HEK293 (cell line): ENCODE results near the gene TRMT5.

Source experiments
- CTCF ChIA-PET: fragments of 350-600 bp; formaldehyde crosslinking; extraction: SDS; loops from one replicate; lab custom pipeline; 2021; ENCODE audit warnings: antibody characterized with exemption; lab: Yijun Ruan, JAX
- POLR2A ChIA-PET: fragments of 300-600 bp; formaldehyde crosslinking; extraction: SDS; loops from one replicate; lab custom pipeline; 2020; ENCODE audit warnings: antibody characterized with exemption, inconsistent platforms; lab: Yijun Ruan, JAX
- H3K27ac ChIP-seq: fragments of 200-500 bp; sonication (Bioruptor generic); 2 replicates; pipeline ENCODE4 v1.5.1; 2014; ENCODE audit warnings: low read depth, low read length, control low read depth, inconsistent platforms; ENCODE audit errors: extremely low read depth
- H3K36me3 ChIP-seq, 2 experiments: fragments of 200-500 bp in 1 of 2; sonication (Bioruptor generic) in 1 of 2; 1 replicate in 1 of 2; 2 replicates in 1 of 2; pipeline ENCODE4 v1.5.1; 2014 to 2017; ENCODE audit warnings: inconsistent platforms in 2 of 2, low read length in 2 of 2; ENCODE audit not compliant: control insufficient read depth in 2 of 2, insufficient read depth in 1 of 2
- H3K4me1 ChIP-seq: fragments of 200-500 bp; sonication (Bioruptor generic); 2 replicates; pipeline ENCODE4 v1.5.1; 2014; ENCODE audit warnings: mild to moderate bottlenecking, low read length, inconsistent platforms; ENCODE audit not compliant: control insufficient read depth, insufficient read depth
- H3K4me3 ChIP-seq: 2 replicates; pipeline ENCODE4 v1.5.1; 2011; ENCODE audit warnings: low read depth, mild to moderate bottlenecking, control low read depth, low read length, moderate library complexity
- H3K9me3 ChIP-seq: fragments of 200-500 bp; sonication (Bioruptor generic); 2 replicates; pipeline ENCODE4 v1.5.1; 2014; ENCODE audit warnings: low read depth, low read length, inconsistent platforms; ENCODE audit not compliant: control insufficient read depth, insufficient read depth
- BCL11A ChIP-seq: fragments of 450-650 bp; formaldehyde crosslinking; IDR thresholded peaks from 2 replicates; pipeline ENCODE4 v1.5.1; 2016; ENCODE audit warnings: low read depth, missing biosample characterization, missing genetic modification characterization
- HOXA7 ChIP-seq: sonication (generic); formaldehyde crosslinking; IDR thresholded peaks from 2 replicates; pipeline ENCODE4 v1.8.1; 2022; ENCODE audit warnings: missing genetic modification reagents, borderline replicate concordance
- MEIS1 ChIP-seq: sonication (generic); formaldehyde crosslinking; IDR thresholded peaks from 2 replicates; pipeline ENCODE4 v1.8.1; 2022; ENCODE audit warnings: missing genetic modification reagents, mild to moderate bottlenecking, borderline replicate concordance
- MYNN ChIP-seq: fragments of 450-650 bp; formaldehyde crosslinking; IDR thresholded peaks from 2 replicates; pipeline ENCODE4 v1.5.1; 2016; ENCODE audit warnings: missing biosample characterization, missing genetic modification characterization, borderline replicate concordance
- PRDM1 ChIP-seq: fragments of 450-650 bp; formaldehyde crosslinking; IDR thresholded peaks from 2 replicates; pipeline ENCODE4; 2016; ENCODE audit warnings: missing biosample characterization, missing genetic modification characterization
- SP3 ChIP-seq: fragments of 450-650 bp; formaldehyde crosslinking; IDR thresholded peaks from 2 replicates; pipeline ENCODE4 v1.5.1; 2016; ENCODE audit warnings: missing biosample characterization, missing genetic modification characterization
- YY1 ChIP-seq: fragments of 450-650 bp; formaldehyde crosslinking; IDR thresholded peaks from 2 replicates; pipeline ENCODE4 v1.5.1; 2018; ENCODE audit warnings: missing biosample characterization, missing genetic modification characterization
- ZNF132 ChIP-seq: fragments of 450-650 bp; formaldehyde crosslinking; IDR thresholded peaks from 2 replicates; pipeline ENCODE4 v1.5.1; 2017; ENCODE audit warnings: missing biosample characterization, missing genetic modification characterization, borderline replicate concordance
- ZNF133 ChIP-seq: fragments of 450-650 bp; formaldehyde crosslinking; IDR thresholded peaks from 2 replicates; pipeline ENCODE4 v1.5.1; 2016; ENCODE audit warnings: missing biosample characterization, missing genetic modification characterization
- ZNF2 ChIP-seq: fragments of 450-650 bp; formaldehyde crosslinking; IDR thresholded peaks from 2 replicates; pipeline ENCODE4 v1.5.1; 2016; ENCODE audit warnings: missing biosample characterization, missing genetic modification characterization
- ZNF24 ChIP-seq: fragments of 450-650 bp; formaldehyde crosslinking; IDR thresholded peaks from 2 replicates; pipeline ENCODE4 v1.5.1; 2016; ENCODE audit warnings: missing biosample characterization, missing genetic modification characterization
- ZNF302 ChIP-seq: fragments of 450-650 bp; formaldehyde crosslinking; IDR thresholded peaks from 2 replicates; pipeline ENCODE4 v1.5.1; 2016; ENCODE audit warnings: missing biosample characterization, missing genetic modification characterization, low read depth
- ZNF473 ChIP-seq: fragments of 450-650 bp; formaldehyde crosslinking; IDR thresholded peaks from 2 replicates; pipeline ENCODE4 v1.5.1; 2017; ENCODE audit warnings: missing biosample characterization, missing genetic modification characterization
- ZNF549 ChIP-seq: fragments of 450-650 bp; IDR thresholded peaks from 2 replicates; pipeline ENCODE4 v1.5.1; 2018; ENCODE audit warnings: missing biosample characterization, missing genetic modification characterization, mild to moderate bottlenecking, inconsistent platforms, moderate library complexity
- ZNF768 ChIP-seq: fragments of 450-650 bp; formaldehyde crosslinking; IDR thresholded peaks from 2 replicates; pipeline ENCODE4 v1.5.1; 2018; ENCODE audit warnings: missing biosample characterization, mild to moderate bottlenecking, missing genetic modification characterization
- ZSCAN23 ChIP-seq: fragments of 450-650 bp; formaldehyde crosslinking; IDR thresholded peaks from 2 replicates; pipeline ENCODE4 v1.5.1; 2016; ENCODE audit warnings: missing biosample characterization, missing genetic modification characterization
- ZSCAN30 ChIP-seq: fragments of 450-650 bp; IDR thresholded peaks from 2 replicates; pipeline ENCODE4 v1.5.1; 2018; ENCODE audit warnings: missing biosample characterization, mild to moderate bottlenecking, missing genetic modification characterization, moderate library complexity
- ZXDB ChIP-seq: fragments of 450-650 bp; formaldehyde crosslinking; IDR thresholded peaks from 2 replicates; pipeline ENCODE4 v1.5.1; 2016; ENCODE audit warnings: missing biosample characterization, missing genetic modification characterization
- TF ChIP-seq, protein P1 (sequence below): fragments of 450-650 bp; formaldehyde crosslinking; IDR thresholded peaks from 2 replicates; pipeline ENCODE4 v1.5.1; 2016; ENCODE audit warnings: missing biosample characterization, missing genetic modification characterization, borderline replicate concordance
- TF ChIP-seq, protein P2 (sequence below): fragments of 450-650 bp; formaldehyde crosslinking; IDR thresholded peaks from 2 replicates; pipeline ENCODE4 v1.5.1; 2017; ENCODE audit warnings: missing biosample characterization, mild to moderate bottlenecking, missing genetic modification characterization, moderate library complexity
- TF ChIP-seq, protein P3 (sequence below): fragments of 450-650 bp; formaldehyde crosslinking; IDR thresholded peaks from 2 replicates; pipeline ENCODE4 v1.5.1; 2016; ENCODE audit warnings: missing biosample characterization, missing genetic modification characterization
- TF ChIP-seq, protein P4 (sequence below): fragments of 450-650 bp; formaldehyde crosslinking; IDR thresholded peaks from 2 replicates; pipeline ENCODE4 v1.5.1; 2016; ENCODE audit warnings: missing biosample characterization, missing genetic modification characterization
- TF ChIP-seq, protein P5 (sequence below): fragments of 450-650 bp; IDR thresholded peaks from 2 replicates; pipeline ENCODE4 v1.5.1; 2018; ENCODE audit warnings: missing biosample characterization, mild to moderate bottlenecking, missing genetic modification characterization
- TF ChIP-seq, protein P6 (sequence below): fragments of 450-650 bp; formaldehyde crosslinking; IDR thresholded peaks from 2 replicates; pipeline ENCODE4 v1.5.1; 2016; ENCODE audit warnings: missing biosample characterization, missing genetic modification characterization
- TF ChIP-seq, protein P7 (sequence below): fragments of 450-650 bp; formaldehyde crosslinking; IDR thresholded peaks from 2 replicates; pipeline ENCODE4 v1.5.1; 2016; ENCODE audit warnings: missing biosample characterization, missing genetic modification characterization, low read depth

TRMT5 gene

DNA sequence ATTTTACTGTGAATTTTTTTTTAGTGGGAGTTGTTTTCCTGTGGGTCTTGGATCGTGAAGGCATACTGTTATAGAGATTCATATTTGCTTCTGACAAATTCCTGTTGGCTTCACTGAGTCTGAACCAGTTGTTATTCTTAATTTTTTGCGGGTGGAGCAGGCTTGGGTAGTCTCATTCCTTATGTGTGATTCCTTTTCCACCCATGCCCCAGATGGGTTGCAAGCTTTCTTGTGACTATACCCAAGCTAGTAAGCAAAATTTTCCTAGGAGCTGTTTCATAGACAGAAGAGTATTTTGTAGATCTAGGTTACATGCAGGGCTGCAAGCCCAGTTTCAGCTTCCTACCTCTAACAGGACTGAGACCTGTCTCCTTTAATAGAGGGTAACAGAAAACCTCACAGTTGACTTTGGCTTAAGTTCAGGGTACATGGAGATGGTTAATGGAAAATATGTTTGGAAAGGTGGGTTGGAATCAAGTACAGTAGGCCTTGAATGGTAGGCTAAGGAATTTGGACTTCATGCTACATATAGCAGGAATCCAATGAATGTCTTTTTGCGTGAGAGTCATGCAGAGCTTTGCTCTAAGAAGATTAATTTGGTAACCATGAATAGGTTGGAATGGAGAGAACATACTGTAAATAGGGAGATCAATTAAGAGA, 29.0 kb downstream of the TRMT5 start:
- no peaks in the 10 kb centered on the region for H3K36me3 ChIP-seq
- TF ChIP-seq PRDM1: no peak
- TF ChIP-seq HOXA7: no peak
- TF ChIP-seq, protein P1, sequence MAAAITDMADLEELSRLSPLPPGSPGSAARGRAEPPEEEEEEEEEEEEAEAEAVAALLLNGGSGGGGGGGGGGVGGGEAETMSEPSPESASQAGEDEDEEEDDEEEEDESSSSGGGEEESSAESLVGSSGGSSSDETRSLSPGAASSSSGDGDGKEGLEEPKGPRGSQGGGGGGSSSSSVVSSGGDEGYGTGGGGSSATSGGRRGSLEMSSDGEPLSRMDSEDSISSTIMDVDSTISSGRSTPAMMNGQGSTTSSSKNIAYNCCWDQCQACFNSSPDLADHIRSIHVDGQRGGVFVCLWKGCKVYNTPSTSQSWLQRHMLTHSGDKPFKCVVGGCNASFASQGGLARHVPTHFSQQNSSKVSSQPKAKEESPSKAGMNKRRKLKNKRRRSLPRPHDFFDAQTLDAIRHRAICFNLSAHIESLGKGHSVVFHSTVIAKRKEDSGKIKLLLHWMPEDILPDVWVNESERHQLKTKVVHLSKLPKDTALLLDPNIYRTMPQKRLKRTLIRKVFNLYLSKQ: no peak
- TF ChIP-seq, protein P2, sequence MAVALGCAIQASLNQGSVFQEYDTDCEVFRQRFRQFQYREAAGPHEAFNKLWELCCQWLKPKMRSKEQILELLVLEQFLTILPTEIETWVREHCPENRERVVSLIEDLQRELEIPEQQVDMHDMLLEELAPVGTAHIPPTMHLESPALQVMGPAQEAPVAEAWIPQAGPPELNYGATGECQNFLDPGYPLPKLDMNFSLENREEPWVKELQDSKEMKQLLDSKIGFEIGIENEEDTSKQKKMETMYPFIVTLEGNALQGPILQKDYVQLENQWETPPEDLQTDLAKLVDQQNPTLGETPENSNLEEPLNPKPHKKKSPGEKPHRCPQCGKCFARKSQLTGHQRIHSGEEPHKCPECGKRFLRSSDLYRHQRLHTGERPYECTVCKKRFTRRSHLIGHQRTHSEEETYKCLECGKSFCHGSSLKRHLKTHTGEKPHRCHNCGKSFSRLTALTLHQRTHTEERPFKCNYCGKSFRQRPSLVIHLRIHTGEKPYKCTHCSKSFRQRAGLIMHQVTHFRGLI (tag by site-specific recombination): no peak
- no peak for TF ChIP-seq SP3
- no peak for TF ChIP-seq ZXDB
- TF ChIP-seq ZNF473 (tag by site-specific recombination): no peak
- TF ChIP-seq, protein P3, sequence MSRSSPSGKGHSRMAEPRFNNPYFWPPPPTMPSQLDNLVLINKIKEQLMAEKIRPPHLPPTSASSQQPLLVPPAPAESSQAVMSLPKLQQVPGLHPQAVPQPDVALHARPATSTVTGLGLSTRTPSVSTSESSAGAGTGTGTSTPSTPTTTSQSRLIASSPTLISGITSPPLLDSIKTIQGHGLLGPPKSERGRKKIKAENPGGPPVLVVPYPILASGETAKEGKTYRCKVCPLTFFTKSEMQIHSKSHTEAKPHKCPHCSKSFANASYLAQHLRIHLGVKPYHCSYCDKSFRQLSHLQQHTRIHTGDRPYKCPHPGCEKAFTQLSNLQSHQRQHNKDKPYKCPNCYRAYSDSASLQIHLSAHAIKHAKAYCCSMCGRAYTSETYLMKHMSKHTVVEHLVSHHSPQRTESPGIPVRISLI (tag by site-specific recombination): no peak
- no peak for TF ChIP-seq ZNF768 (tag by site-specific recombination)
- TF ChIP-seq ZNF302 (tag by site-specific recombination): no peak
- TF ChIP-seq YY1: no peak
- no peak for TF ChIP-seq ZNF133 (tag by site-specific recombination)
- TF ChIP-seq ZNF132 (tag by site-specific recombination): no peak
- TF ChIP-seq, protein P4, sequence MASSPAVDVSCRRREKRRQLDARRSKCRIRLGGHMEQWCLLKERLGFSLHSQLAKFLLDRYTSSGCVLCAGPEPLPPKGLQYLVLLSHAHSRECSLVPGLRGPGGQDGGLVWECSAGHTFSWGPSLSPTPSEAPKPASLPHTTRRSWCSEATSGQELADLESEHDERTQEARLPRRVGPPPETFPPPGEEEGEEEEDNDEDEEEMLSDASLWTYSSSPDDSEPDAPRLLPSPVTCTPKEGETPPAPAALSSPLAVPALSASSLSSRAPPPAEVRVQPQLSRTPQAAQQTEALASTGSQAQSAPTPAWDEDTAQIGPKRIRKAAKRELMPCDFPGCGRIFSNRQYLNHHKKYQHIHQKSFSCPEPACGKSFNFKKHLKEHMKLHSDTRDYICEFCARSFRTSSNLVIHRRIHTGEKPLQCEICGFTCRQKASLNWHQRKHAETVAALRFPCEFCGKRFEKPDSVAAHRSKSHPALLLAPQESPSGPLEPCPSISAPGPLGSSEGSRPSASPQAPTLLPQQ: no peak
- TF ChIP-seq, protein P5, sequence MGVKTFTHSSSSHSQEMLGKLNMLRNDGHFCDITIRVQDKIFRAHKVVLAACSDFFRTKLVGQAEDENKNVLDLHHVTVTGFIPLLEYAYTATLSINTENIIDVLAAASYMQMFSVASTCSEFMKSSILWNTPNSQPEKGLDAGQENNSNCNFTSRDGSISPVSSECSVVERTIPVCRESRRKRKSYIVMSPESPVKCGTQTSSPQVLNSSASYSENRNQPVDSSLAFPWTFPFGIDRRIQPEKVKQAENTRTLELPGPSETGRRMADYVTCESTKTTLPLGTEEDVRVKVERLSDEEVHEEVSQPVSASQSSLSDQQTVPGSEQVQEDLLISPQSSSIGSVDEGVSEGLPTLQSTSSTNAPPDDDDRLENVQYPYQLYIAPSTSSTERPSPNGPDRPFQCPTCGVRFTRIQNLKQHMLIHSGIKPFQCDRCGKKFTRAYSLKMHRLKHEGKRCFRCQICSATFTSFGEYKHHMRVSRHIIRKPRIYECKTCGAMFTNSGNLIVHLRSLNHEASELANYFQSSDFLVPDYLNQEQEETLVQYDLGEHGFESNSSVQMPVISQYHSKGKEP (tag by site-specific recombination): no peak
- no peak for TF ChIP-seq MEIS1
- H3K27ac ChIP-seq: no peak overlapping the region
- no peaks in the 10 kb centered on the region for H3K9me3 ChIP-seq
- H3K4me3 ChIP-seq: no peak overlapping the region
- no peaks in the 10 kb centered on the region for H3K4me1 ChIP-seq
- ChIA-PET POLR2A (no interaction called here), CTCF (interaction anchor here (0.7 kb wide), 1 partner anchor 33 kb away, joined by 3 read pairs; no protein-coding TSS in a partner anchor)

DNA sequence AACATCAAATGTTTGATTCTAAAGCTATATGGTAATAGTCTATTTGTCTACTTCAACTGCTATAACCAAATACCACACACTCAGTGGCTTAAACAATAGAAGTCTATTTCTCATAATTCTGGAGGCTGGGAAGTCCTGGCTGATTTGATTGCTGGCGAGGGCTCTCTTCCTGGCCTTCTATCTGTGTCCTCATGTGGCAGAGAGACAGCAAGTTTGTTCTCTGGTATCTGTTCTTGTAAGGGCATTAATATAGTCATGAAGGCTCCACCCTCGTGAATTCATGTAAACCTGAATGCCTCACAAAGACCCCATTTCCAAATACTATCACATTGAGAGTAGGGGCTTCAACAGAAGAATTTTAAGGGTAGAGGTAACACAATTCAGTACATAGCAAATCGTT, 34.1 kb downstream of the TRMT5 start:
- peaks cover 20% of the 10 kb centered on the region for H3K4me1 ChIP-seq
- ChIA-PET CTCF (no interaction called here), POLR2A (no interaction called here)
- H3K36me3 ChIP-seq: no peaks in the 10 kb centered on the region; a peak in 1 of 3 replicates
- no peak overlapping the region for H3K27ac ChIP-seq
- H3K4me3 ChIP-seq: no peak overlapping the region
- H3K9me3 ChIP-seq: no peaks in the 10 kb centered on the region
- no peak for TF ChIP-seq ZNF2
- TF ChIP-seq ZSCAN23 (tag by site-specific recombination): no peak
- TF ChIP-seq SP3: no peak
- TF ChIP-seq ZNF549 (tag by site-specific recombination): no peak
- TF ChIP-seq, protein P6, sequence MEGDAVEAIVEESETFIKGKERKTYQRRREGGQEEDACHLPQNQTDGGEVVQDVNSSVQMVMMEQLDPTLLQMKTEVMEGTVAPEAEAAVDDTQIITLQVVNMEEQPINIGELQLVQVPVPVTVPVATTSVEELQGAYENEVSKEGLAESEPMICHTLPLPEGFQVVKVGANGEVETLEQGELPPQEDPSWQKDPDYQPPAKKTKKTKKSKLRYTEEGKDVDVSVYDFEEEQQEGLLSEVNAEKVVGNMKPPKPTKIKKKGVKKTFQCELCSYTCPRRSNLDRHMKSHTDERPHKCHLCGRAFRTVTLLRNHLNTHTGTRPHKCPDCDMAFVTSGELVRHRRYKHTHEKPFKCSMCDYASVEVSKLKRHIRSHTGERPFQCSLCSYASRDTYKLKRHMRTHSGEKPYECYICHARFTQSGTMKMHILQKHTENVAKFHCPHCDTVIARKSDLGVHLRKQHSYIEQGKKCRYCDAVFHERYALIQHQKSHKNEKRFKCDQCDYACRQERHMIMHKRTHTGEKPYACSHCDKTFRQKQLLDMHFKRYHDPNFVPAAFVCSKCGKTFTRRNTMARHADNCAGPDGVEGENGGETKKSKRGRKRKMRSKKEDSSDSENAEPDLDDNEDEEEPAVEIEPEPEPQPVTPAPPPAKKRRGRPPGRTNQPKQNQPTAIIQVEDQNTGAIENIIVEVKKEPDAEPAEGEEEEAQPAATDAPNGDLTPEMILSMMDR (tag by site-specific recombination): no peak
- no peak for TF ChIP-seq ZNF24 (tag by site-specific recombination)
- TF ChIP-seq, protein P7, sequence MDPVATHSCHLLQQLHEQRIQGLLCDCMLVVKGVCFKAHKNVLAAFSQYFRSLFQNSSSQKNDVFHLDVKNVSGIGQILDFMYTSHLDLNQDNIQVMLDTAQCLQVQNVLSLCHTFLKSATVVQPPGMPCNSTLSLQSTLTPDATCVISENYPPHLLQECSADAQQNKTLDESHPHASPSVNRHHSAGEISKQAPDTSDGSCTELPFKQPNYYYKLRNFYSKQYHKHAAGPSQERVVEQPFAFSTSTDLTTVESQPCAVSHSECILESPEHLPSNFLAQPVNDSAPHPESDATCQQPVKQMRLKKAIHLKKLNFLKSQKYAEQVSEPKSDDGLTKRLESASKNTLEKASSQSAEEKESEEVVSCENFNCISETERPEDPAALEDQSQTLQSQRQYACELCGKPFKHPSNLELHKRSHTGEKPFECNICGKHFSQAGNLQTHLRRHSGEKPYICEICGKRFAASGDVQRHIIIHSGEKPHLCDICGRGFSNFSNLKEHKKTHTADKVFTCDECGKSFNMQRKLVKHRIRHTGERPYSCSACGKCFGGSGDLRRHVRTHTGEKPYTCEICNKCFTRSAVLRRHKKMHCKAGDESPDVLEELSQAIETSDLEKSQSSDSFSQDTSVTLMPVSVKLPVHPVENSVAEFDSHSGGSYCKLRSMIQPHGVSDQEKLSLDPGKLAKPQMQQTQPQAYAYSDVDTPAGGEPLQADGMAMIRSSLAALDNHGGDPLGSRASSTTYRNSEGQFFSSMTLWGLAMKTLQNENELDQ: no peak
- TF ChIP-seq ZSCAN30 (tag by site-specific recombination): no peak
- no peak for TF ChIP-seq MYNN
- no peak for TF ChIP-seq BCL11A (tag by site-specific recombination)
